ENCODE results near the gene MAP3K21.

DNA sequence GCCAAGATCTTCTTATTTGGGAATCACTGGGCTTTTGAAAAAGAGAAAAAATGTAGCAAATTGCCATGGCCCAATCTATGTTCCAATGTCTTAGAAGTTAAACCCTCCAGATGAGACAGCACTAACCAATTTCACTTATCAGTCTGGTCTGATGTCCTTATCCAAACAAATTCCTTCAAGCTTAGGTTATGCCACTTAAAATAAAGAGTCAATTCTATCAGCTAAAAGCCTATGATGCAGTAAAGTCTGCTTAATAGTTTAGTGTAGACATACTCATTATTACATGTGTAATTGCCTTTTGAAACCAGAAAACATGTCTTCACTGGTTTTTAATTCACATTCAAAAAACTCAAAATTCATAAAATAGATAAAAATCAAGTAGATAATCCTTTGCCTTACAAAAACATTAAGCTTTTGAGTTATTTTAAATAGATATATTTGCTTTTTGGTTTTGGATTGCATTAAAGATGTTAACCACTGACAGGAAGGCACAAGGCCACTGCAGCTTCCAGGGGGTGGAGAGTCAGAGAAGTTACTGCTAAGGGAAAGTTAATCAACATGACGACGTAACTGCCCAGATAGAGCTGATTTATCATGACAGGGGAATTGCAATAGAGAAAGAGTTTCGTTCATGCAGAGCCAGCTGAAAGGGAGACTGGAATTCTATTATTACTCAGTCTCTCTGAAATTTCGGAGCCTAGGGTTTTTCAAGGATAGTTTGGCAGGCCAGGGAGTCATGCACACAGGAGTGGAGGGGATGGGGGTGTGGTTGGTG lies 106.1 kb downstream of the MAP3K21 start:
- TF ChIP-seq POLR2AphosphoS2 (IDR thresholded peaks at IDR 0.05; ENCODE audit: low read length), result no peak
- no peak for TF ChIP-seq PPARD (CRISPR knock-in tag; IDR thresholded peaks at IDR 0.05)
- TF ChIP-seq POLR2A (conservative IDR thresholded peaks at IDR 0.05), result no peak
- TF ChIP-seq ZNF398 (CRISPR knock-in tag; IDR thresholded peaks at IDR 0.05), result no peak
- TF ChIP-seq ZNF830 (CRISPR knock-in tag; IDR thresholded peaks at IDR 0.05), result no peak
- no peak for TF ChIP-seq ADNP (tag; IDR thresholded peaks at IDR 0.05)
- TF ChIP-seq HBP1 (CRISPR knock-in tag; IDR thresholded peaks at IDR 0.05), result no peak
- TF ChIP-seq MAFG (tag; conservative IDR thresholded peaks at IDR 0.05), result no peak
- TF ChIP-seq, protein P1, sequence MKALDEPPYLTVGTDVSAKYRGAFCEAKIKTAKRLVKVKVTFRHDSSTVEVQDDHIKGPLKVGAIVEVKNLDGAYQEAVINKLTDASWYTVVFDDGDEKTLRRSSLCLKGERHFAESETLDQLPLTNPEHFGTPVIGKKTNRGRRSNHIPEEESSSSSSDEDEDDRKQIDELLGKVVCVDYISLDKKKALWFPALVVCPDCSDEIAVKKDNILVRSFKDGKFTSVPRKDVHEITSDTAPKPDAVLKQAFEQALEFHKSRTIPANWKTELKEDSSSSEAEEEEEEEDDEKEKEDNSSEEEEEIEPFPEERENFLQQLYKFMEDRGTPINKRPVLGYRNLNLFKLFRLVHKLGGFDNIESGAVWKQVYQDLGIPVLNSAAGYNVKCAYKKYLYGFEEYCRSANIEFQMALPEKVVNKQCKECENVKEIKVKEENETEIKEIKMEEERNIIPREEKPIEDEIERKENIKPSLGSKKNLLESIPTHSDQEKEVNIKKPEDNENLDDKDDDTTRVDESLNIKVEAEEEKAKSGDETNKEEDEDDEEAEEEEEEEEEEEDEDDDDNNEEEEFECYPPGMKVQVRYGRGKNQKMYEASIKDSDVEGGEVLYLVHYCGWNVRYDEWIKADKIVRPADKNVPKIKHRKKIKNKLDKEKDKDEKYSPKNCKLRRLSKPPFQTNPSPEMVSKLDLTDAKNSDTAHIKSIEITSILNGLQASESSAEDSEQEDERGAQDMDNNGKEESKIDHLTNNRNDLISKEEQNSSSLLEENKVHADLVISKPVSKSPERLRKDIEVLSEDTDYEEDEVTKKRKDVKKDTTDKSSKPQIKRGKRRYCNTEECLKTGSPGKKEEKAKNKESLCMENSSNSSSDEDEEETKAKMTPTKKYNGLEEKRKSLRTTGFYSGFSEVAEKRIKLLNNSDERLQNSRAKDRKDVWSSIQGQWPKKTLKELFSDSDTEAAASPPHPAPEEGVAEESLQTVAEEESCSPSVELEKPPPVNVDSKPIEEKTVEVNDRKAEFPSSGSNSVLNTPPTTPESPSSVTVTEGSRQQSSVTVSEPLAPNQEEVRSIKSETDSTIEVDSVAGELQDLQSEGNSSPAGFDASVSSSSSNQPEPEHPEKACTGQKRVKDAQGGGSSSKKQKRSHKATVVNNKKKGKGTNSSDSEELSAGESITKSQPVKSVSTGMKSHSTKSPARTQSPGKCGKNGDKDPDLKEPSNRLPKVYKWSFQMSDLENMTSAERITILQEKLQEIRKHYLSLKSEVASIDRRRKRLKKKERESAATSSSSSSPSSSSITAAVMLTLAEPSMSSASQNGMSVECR (CRISPR knock-in tag; IDR thresholded peaks at IDR 0.05), result no peak
- TF ChIP-seq, protein P2, sequence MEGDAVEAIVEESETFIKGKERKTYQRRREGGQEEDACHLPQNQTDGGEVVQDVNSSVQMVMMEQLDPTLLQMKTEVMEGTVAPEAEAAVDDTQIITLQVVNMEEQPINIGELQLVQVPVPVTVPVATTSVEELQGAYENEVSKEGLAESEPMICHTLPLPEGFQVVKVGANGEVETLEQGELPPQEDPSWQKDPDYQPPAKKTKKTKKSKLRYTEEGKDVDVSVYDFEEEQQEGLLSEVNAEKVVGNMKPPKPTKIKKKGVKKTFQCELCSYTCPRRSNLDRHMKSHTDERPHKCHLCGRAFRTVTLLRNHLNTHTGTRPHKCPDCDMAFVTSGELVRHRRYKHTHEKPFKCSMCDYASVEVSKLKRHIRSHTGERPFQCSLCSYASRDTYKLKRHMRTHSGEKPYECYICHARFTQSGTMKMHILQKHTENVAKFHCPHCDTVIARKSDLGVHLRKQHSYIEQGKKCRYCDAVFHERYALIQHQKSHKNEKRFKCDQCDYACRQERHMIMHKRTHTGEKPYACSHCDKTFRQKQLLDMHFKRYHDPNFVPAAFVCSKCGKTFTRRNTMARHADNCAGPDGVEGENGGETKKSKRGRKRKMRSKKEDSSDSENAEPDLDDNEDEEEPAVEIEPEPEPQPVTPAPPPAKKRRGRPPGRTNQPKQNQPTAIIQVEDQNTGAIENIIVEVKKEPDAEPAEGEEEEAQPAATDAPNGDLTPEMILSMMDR (IDR thresholded peaks at IDR 0.05 in 2 of 3, conservative IDR thresholded peaks at IDR 0.05 in 1 of 3; ENCODE audit: insufficient read depth in 2 of 3, low read depth in 1 of 3, low read length in 3 of 3), result no peak
- no peak for TF ChIP-seq HSF4 (CRISPR knock-in tag; IDR thresholded peaks at IDR 0.05; ENCODE audit: borderline replicate concordance)
- TF ChIP-seq MTA3 (IDR thresholded peaks at IDR 0.05; ENCODE audit: borderline replicate concordance), result no peak
- TF ChIP-seq BMI1 (IDR thresholded peaks at IDR 0.05; ENCODE audit: low read length), result no peak
